ENCODE results near the gene BBS7.

Gene BBS7

GRCh38 chr4:121776610-121777401 lies 93.5 kb downstream of the BBS7 start:
- H3K4me3 ChIP-seq (ENCODE audit: low read depth, low read length) = no peak overlapping the region
- TF ChIP-seq CTCF (IDR thresholded peaks at IDR 0.05; ENCODE audit: low read depth, low read length) = no peak

Data from WI38 (cell line).